ENCODE measurements around the gene SCNN1B.
"Not testable (repeated sequence)": the region's sequence is repeated elsewhere in the genome, so short reads cannot be mapped to it uniquely, and the experiment has no call there.

The SCNN1B gene

GRCh38 chr16:23381702-23382101 is 79.6 kb downstream of the SCNN1B start:
- not testable (repeated sequence) for DNase-seq (ENCODE audit: low spot score)

- no peak for DNase-seq (ENCODE audit: low spot score)
Measured at GRCh38 chr16:23382279-23382678, 80.2 kb downstream of the SCNN1B start.

GRCh38 chr16:23383881-23384280 is 81.8 kb downstream of the SCNN1B start:
- no peak for DNase-seq (ENCODE audit: low spot score)

GRCh38 chr16:23384878-23385277 is 82.8 kb downstream of the SCNN1B start:
- DNase-seq (ENCODE audit: low spot score) = no peak

DNA sequence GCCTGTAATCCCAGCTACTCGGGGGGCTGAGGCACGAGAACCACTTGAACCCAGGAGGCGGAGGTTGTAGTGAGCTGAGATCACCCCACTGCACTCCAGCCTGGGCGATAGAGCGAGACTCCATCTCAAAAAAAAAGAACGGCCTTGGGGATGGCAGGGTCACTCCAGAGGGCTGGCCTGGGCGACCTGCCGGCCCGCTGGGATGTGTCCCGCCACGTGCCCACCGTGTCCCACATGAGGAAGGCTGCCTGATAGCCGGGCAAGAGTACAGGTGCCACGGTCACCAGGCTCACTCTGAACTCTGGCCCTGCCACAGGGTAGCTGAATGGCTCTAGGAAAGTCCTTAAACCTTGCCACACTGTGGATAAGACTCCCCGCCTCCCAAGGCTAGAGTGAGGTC is 83.3 kb downstream of the SCNN1B start:
- no peak for DNase-seq (ENCODE audit: low spot score)

- DNase-seq (ENCODE audit: low spot score) = no peak
Measured at GRCh38 chr16:23387666-23388065, 85.6 kb downstream of the SCNN1B start.

DNA sequence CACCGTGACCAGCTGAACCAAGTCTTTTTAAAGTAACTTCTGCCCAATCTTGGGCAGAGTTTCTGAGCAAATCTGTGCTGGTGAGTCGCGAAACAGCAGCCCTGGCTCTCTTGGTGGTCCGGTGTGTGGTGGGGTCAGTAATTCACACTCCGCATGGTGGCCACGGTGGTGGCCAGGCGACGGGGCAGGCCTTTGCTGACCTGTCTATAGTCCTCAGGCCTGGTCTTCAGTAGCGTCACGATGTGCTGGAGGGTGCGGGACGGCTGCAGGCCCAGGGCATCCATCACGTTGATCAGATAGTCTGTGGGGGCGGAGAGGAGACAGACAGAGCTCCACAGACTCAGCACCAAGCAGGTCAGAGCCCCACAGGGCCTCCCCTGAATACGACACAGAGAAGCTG is 86.7 kb downstream of the SCNN1B start:
- DNase-seq (ENCODE audit: low spot score) = no peak

GRCh38 chr16:23389201-23389600 is 87.1 kb downstream of the SCNN1B start:
- DNase-seq (ENCODE audit: low spot score) = no peak

DNA sequence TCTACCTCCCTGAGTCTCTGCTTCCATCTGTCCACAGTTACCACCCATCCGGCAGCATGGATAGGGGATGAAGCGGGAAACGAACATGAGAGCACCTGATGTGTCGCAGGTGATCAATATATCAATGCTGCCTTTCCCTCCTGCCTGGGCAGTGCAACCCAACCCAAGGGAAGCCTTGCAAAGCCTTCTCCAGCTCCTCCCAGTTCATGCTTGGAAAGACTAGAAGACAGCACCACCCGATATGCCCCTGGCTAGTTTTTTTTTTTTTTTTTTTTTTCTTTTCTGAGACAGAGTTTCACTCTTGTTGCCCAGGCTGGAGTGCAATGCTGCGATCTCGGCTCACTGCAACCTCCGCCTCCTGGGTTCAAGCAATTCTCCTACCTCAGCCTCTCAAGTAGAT is 87.8 kb downstream of the SCNN1B start:
- not testable (repeated sequence) for DNase-seq (ENCODE audit: low spot score)

DNA sequence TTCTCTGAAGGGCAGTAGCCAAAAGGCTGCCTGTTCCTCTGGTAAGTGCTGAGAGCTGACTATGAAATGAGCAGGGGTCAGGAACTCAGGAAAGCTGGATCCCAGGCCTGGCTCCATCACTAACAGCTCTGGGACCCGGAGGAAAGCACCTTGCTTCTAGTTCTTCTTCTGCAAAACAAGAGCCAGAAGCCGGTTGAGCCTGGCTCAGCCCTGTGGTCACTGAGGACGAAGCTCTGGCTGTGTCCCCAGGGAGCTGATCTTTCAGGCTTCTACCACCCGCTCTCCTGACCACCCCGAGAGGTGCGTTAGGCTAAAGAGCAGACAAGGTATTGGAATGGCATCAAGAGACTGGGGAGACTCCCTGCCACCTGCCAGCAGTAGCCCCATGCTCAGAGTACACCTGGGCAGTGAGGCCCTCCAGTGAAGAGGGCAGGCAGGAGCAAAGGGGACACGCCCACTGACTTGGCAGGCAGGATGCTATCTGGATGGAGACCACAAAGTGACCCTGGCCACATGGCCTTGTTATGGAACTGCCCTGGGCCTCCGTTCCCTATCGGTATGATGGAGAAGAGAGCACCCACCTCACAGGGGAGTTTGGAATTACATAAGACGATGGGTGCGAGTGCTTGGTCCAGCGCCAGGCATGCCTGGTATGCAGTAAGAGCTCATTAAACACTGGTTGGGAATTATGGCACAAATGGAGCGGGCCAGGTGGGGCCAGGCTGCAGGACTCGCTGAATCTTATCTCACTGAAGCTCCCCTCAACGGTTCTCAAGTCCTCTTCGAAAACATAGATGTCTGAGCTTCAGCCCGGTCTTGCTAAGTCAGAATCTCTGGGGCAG is 89.5 kb downstream of the SCNN1B start:
- no peak for DNase-seq (ENCODE audit: low spot score)

- no peak for DNase-seq (ENCODE audit: low spot score)
Measured at GRCh38 chr16:23392223-23392600, 90.1 kb downstream of the SCNN1B start.

- DNase-seq (ENCODE audit: low spot score) = no peak
Measured at GRCh38 chr16:23394141-23394831, 92.2 kb downstream of the SCNN1B start.

DNA sequence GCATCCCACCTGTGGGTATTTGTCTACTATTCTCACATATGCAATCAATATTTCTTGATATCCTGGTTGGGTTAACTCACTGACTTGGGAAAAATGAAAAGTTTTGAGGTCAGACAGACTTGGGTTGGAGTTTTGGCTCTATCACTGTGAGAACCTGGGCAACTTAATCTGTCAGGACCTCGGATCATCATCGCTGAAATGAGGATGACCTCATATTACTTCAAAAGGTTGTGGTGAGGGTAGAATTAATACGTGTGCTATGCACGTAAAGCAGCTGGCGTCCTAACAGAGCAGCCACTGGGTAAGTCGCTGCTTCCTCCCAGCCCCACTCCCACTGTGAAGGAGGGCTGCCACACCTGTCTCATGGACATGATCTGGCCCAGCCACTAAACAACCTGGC is 93.6 kb downstream of the SCNN1B start:
- DNase-seq (ENCODE audit: low spot score) = no peak

GRCh38 chr16:23397464-23397863 is 95.4 kb downstream of the SCNN1B start:
- DNase-seq (ENCODE audit: low spot score) = no peak

DNA sequence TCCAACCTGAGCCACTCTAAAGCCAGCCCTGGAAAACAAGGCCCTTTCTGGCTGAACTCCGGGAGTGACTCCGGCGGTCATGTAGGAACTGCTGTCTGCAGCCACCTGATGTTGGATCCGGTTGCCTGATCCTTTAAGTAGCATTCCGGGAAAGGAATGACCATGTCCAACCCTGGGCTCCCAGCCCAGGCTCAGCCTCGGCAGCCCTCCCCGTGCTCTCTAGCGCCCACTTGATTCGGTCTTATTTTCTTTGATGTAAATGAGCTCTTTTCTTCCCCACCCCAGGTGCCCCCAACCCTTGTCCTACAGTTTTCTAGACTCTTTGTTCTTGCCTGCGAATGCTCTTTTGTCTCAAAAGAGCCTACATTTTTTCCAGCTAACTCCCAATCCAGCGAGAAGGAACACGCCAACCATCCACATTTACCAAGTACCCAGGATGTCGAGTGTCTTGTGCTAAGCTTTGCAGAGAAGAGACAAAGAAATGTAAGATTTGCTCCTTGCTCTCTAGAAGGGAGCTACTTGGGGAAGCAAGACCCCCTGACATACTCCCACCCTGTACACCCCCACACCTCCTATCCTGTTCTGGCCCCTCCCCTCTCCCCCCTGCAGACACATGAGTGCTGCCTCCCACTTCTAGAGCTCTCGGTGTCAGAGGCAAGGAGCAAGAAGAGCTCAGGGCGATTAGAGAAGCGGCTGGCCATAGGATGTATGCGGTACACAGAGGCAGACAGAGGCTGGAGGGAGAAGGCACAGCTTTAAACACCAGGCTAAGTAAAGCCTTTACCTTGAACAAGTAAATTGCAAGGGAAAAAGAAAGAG is 97.1 kb downstream of the SCNN1B start:
- no peak for DNase-seq (ENCODE audit: low spot score)

- not testable (repeated sequence) for DNase-seq (ENCODE audit: low spot score)
Measured at GRCh38 chr16:23400447-23400846, 98.3 kb downstream of the SCNN1B start.

DNA sequence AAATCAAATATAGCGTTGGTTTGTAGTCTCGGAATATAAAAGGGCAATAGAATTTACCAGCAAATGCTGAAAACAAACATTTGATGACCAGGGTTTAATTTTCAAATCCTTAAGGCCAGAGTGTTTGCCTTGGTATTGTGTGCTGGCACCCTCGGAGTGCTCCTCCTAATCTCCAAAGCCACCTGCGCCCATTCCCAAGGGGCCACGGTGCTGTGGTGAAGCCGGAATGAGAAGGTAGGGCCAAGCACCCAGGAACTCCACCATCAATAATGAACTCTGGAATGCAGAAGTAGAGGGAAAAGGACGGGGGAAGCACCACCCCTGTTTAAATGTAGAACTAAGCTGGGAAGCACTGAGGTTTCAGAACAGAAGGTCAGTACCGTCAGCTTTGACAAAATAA is 99.0 kb downstream of the SCNN1B start:
- no peak for DNase-seq (ENCODE audit: low spot score)

GRCh38 chr16:23402100-23402499 is 100.0 kb downstream of the SCNN1B start:
- no peak for DNase-seq (ENCODE audit: low spot score)

DNA sequence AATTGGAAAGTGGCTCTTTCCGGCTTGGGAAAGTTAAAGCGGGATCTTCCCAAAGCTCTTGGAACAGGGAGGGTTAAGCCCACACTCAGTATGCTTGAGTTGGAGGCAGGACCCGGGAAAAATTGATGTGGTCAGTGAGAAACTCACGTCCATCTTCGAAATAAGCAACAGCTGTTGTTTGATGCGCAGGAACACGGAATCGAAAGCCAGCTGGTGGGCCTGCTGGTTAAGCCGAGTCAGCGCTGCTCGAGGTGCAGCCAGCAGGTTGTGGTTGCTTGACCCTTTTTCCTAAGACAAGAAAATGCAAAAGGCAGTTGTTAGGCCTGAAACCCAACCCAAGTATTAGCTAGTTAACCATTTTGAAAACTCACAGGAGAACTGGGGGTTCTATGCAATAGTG is 101.4 kb downstream of the SCNN1B start:
- no peak for DNase-seq (ENCODE audit: low spot score)

DNA sequence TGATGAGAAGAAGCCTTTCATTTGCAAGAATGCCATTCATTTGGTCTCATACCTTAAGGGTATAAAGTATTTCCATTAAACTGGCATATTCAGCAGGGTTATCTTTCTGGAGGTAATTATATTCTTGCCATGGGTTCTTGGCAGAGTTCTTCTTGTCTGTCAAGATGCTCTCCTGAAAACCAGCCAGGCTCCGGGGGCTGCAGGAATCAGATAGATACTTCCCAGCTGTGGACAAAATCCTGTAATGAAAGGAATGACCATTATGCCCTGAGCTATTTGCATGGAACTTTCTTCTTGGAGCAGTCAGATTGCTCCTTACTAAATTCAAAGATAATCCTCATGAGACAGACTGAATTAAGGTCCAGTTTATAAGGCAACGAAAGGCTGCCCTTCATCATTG is 103.9 kb downstream of the SCNN1B start:
- no peak for DNase-seq (ENCODE audit: low spot score)

- DNase-seq (ENCODE audit: low spot score) = no peak
Measured at GRCh38 chr16:23406546-23407240, 104.6 kb downstream of the SCNN1B start.

Data from AG08395 (cell line).